GM04504 (cell line): ENCODE data around the gene SMAD7.

Experiments
- DNase-seq: peaks from one replicate; pipeline ENCODE4 v3.0.0-alpha.2; 2012; ENCODE audit warnings: low read depth

SMAD7 gene

GRCh38 chr18:48944634-48945033, 6.1 kb downstream of the SMAD7 start:
- DNase-seq: no peak

GRCh38 chr18:48943736-48944527, 6.8 kb downstream of the SMAD7 start:
- DNase-seq: no peak

DNA sequence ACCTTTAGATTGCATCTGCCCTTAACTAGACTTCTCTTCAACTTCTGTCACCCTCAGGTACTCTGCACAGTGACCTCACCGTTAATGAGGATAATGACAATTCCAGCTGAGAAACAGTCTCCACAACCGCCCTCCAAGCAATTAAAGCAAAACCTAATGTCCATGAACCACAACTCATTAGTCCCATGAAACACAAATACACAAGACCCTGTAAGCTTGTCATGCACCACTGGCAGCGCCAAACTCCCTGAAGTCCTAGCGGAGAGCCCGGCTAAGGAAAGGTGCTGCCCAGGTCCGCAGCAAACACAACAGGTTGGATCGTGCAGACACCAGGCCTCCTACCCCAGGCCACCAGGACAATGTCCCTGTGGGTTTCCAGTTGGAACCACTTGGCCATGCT, 7.4 kb downstream of the SMAD7 start:
- no peak for DNase-seq

GRCh38 chr18:48942554-48943261, 8.1 kb downstream of the SMAD7 start:
- DNase-seq: peak; percentile 95

DNA sequence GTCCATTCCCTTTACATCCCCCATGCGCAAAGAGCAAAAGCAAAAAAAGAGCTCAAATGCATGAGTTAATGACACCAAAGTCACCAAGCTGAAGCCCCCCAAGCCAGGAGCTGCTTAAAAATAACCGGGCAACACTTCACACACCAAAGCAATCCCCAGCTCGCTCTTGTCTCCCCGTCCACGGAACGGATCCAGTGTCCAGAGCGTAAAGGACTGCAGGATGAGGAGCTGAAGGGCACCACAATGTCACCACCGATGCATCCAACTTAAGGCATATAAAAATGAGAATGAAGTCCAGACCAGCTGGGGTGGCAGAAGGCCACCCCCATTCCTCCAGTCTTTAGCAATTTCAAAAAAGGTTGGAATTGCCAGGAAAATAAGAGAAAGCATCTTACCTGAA, 8.7 kb downstream of the SMAD7 start:
- DNase-seq: no peak

DNA sequence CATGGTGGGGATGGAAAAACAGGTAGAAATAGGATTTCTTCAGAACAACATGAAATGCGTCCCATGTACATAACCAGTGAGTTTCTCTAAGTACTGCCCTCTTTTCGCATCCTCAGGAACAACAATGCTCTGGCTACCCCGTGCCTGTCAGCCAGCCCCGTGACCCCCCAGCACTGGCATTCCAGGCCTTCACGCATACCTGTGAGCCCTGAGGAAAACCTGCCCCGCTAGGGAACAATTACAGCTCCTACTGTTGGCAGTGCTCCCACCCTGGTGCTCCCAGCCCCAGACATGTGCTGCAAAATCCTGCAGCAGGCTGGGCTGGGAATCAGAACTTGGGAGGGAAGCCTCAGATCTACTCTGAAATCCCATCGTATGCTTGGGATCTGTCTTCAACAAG, 9.1 kb downstream of the SMAD7 start:
- no peak for DNase-seq

DNA sequence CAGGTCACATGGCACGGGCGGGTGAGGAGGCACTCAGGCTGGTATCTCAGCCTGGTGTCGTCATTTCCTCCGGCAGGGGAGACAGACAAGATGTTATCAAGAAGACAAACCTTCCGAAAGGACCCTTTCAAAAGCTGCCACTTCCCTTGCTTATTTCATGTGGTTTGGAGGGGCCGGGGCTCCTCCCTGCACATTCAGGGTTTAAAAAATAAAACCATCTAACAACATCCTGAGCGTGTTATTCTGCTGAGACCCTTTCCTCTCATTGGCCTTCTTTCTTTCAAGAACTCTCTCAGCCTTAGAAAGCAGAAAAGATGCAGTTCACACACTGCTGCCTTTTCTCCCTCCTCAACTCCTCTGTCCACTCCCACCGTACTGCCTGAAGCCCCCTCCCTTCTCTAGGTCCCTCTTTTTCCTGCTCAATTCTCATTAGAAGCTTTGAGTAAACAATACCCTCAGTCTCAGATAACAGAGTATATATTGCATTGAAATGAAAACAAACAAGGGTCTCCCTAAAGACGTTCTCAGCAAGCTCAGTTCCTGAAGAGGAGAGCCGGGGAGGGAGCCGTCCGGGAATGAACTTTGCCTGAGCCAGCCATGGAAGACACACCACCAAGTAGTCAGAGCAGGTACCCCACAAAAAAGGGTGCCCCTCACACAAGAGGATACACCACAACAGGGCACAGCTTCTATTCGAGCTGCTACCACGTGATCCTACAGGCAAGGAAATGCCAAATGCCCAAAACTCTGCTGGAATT, 9.7 kb downstream of the SMAD7 start:
- DNase-seq: no peak

- no peak for DNase-seq
These were observed 11.3 kb downstream of the SMAD7 start for GRCh38 chr18:48939205-48940097.

DNA sequence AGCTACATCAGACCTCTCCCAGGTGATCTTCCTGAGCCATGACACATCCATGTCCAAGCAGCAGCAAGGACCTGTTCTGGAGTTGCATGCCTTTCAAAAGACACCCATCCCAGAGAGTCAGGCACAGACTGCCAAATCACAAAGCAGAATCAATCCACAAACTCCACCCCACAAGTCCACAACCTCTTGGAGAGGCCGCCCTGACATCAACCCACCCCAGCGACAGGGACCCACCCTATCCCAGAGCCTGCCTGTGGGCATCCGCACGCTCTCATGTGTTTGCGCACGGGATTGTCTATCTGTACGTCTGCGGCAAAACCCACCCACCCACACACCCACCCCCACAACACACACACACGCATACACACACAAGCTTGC, 11.9 kb downstream of the SMAD7 start:
- DNase-seq: no peak

- no peak for DNase-seq
These were observed 12.7 kb downstream of the SMAD7 start for GRCh38 chr18:48937869-48938750.

- no peak for DNase-seq
These were observed 15.4 kb downstream of the SMAD7 start for GRCh38 chr18:48935433-48935774.

DNA sequence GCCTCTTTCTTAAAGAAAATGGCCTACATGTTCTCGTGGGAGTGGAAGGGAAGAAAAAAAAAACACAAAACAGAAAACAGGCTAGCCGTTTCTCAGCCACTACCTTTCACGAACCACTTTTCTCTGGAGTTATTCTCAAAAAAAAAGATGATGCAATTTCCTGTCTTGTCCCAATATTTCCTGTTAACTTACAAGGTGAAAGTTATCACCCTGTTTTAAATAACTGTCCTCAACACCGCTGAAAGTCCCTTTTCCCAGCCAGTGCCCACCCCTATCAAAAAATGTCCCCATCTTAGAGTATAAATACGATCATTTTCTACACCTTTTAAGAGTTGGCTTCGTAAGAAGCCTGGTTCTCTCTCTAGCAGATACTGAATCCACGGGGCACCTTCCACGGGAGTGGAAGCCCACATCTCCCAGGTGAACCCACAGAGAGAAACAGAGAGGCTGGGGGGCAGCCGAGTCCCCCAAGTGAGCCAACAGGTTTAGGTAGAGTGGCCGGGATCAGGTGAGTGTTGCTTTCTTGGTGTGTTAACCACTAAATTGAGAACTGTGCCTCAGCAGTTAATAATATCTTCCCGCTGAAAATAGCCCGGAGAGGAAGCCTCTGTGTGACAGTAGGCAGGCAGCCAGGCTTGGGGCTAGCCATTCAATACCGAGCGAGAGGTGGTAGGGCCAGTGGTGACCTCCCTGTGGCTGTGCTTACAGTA, 15.9 kb downstream of the SMAD7 start:
- DNase-seq: no peak

GRCh38 chr18:48934415-48934722, 16.4 kb downstream of the SMAD7 start:
- no peak for DNase-seq

DNA sequence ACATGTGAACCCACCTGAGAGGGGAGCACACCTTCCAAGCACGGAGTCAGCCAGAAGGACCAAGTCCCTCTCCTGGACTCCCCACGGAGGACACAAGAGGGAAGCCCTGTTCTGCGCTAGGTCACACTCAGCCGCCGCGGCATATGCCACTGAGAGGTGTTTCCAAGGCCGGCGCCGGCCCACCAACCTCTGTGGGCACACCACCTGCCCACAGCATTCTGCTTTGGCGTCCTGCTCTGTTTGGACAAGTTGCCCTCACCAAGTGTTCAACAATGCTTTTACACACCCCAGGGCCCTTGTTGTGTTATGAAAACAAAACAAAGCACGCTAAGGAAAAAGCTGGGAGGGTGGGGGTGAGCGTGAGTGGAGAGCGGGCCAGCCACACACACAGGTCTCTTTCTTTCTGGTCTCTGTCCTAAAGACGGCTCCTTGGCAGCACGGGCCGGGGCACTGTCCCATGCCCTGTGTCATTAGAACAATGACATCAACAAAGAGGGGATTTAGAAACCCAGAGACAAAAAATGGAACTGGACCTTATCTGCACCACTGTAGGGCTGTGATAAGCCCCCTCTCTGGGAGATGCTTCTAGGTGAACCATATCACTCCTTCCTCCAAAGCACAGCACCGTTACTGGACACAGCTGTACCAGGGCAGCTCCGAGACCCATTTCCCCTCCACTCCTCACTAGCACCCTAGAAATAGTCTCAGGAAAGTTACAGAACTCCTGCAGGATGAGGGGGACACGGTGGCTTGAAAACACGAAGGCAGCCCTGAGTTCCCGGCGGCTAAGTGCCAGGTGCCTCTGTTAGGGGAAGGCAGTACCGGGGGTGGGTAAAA, 17.0 kb downstream of the SMAD7 start:
- no peak for DNase-seq

GRCh38 chr18:48932822-48933510, 17.8 kb downstream of the SMAD7 start:
- no peak for DNase-seq

DNA sequence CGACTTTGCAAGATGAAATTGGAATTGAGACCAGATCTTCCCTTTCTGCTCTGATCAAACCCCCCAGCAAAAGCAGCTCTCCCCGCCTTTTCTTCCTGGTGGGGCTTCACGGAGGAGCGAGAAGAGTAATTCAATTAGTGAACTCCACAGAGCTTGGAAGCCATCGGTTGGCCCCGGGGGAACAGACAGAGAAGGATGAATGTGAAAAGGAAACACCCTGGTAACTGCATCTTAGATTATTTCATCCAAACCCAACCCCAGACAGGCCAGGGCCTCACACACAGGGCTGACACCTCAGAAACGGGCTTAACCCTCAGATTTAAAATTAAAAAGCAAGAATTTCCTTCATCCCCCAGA, 18.3 kb downstream of the SMAD7 start:
- no peak for DNase-seq

- DNase-seq: no peak
These were observed 18.9 kb downstream of the SMAD7 start for GRCh38 chr18:48931680-48932461.

DNA sequence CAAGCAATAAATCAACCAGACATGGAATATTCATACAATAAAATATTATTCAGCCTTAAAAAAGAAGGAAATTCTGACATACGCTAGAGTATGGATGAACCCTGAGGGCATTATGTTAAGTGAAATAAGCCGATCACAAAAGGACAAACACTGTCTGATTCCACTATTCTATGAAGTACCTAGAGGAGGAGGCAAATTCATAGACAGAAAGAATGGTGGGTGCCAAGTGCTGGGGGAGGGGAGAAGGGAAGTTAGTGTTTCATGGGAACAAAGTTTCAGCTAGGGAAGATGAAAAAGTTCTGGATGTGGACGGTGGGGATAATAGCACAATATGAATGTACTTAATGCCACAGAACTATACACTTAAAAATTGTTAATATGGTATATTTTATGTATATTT, 19.8 kb downstream of the SMAD7 start:
- no peak for DNase-seq
